Lung (tissue), 12 donors: ENCODE measurements around the gene GRK3. TPM values are rescaled to one million over a fixed set of nuclear protein-coding genes. Genes with fewer than 3 reads are reported as not detected.
A peak's percentile ranks its signal among the peaks of the same experiment; 100 is the strongest.

Experiments used
- ATAC-seq: fragments of 200-7000 bp; cut with Tn5 transposase; one replicate; pipeline ENCODE4 v1.9.1; 2020; ENCODE audit warnings: moderate number of reproducible peaks; ENCODE audit not compliant: insufficient read depth, low FRiP score
- DNase-seq, 3 donors: peaks; one replicate each; pipeline ENCODE4 v3.0.0-alpha.2; 2013 to 2017
- H3K27ac ChIP-seq, 2 donors: one replicate each; pipeline ENCODE4 v1.5.1; 2013; ENCODE audit warnings: mild to moderate bottlenecking in 2 of 2, moderate library complexity in 2 of 2, control low read depth in 1 of 2, inconsistent platforms in 1 of 2, low read depth in 1 of 2, low read length in 1 of 2
- H3K27me3 ChIP-seq, 3 donors: one replicate each; pipeline ENCODE4 v1.5.1; 2013; ENCODE audit warnings: low read length in 2 of 3; ENCODE audit not compliant: control insufficient read depth in 3 of 3, insufficient read depth in 3 of 3
- H3K36me3 ChIP-seq, 4 donors: one replicate each; pipeline ENCODE4 v1.5.1; 2013; ENCODE audit warnings: low read length in 4 of 4, mild to moderate bottlenecking in 1 of 4, moderate library complexity in 1 of 4; ENCODE audit not compliant: control insufficient read depth in 4 of 4, insufficient read depth in 4 of 4
- H3K4me1 ChIP-seq, 5 donors: one replicate each; pipeline ENCODE4 v1.5.1; 2013; ENCODE audit warnings: low read length in 5 of 5, mild to moderate bottlenecking in 2 of 5, moderate library complexity in 1 of 5; ENCODE audit not compliant: control insufficient read depth in 5 of 5, insufficient read depth in 5 of 5
- H3K4me3 ChIP-seq: one replicate; pipeline ENCODE4 v1.5.1; 2013; ENCODE audit warnings: mild to moderate bottlenecking, control low read depth, moderate library complexity
- H3K9ac ChIP-seq, 2 donors: one replicate each; pipeline ENCODE4 v1.5.1; 2013; ENCODE audit warnings: low read length in 2 of 2, control low read depth in 1 of 2; ENCODE audit not compliant: insufficient read depth in 1 of 2
- H3K9me3 ChIP-seq, 4 donors: one replicate each; pipeline ENCODE4 v1.5.1; 2013; ENCODE audit warnings: low read length in 3 of 4, mild to moderate bottlenecking in 1 of 4, moderate library complexity in 1 of 4; ENCODE audit not compliant: control insufficient read depth in 4 of 4, insufficient read depth in 3 of 4
- whole genome bisulfite sequencing, 2 donors: extraction: QIAGEN DNeasy Blood & Tissue Kit; methylation state at CpG; one replicate each; pipeline ENCODE4 v1.1.7; 2013; 5-methylcytosine and 5-hydroxymethylcytosine counted together
- polyA plus RNA-seq, 2 donors: library from polyadenylated mRNA; stranded (reverse); fragments of 200-250 nt; gene quantifications; one replicate each; pipeline ENCODE4 v1.2.1, GENCODE V29; 2013
- total RNA-seq, 2 donors: library from RNA; depleted of rRNA in 1 of 2; stranded (reverse); fragments of >200 nt in 1 of 2; gene quantifications; one replicate each; pipeline ENCODE4 v1.2.1, GENCODE V29; 2014 to 2021
- TF ChIP-seq, protein P1 (sequence below): IDR thresholded peaks from 2 replicates; pipeline ENCODE4 v1.5.1; 2012; ENCODE audit warnings: mild to moderate bottlenecking; ENCODE audit errors: control extremely low read depth, extremely low read depth
- donor health status: control.
- donor health status: control.
- donor health status: Bipolar disorder and iron deficiency.
- donor health status: healthy.
- donor health status: DM: yes; HTN: yes; CAD: no.

GRK3 gene
- total and polyA plus RNA-seq, 4 donors, result 5.0 to 27.3 (median 18.0) TPM

DNA sequence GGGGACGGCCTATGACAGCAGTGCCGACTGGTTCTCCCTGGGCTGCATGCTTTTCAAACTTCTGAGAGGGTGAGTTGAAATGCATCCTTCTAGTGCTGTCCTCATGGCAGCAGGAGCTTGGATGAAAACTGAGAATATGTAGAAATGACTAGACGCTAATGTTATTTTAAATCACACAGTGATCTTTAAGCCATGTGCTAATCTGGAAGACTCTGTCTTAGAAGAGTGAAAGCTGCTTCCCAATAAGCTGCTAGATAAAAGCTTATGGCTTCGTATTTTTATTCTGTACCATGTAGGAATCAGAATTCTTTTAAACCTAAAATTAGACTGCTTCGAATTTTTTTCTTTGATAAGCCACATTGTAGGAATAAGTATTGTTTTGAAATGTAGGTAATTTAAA, 130.7 kb downstream of the GRK3 start:
- 92% methylated on average over 5 of the region's 5 CpGs for WGBS, 2 donors
- no peak for ATAC-seq
- Histone ChIP-seq H3K36me3 (peaks cover 0 to 20% (median 3%) of the 10 kb centered on the region in 4 donors), H3K27ac (no peak overlapping the region), H3K4me1 (peaks cover 0 to 31% (median 26%) of the 10 kb centered on the region in 5 donors), H3K9me3 (no peaks in the 10 kb centered on the region), H3K9ac (no peak overlapping the region), H3K27me3 (no peaks in the 10 kb centered on the region), H3K4me3 (no peak overlapping the region)
- TF ChIP-seq, protein P1, sequence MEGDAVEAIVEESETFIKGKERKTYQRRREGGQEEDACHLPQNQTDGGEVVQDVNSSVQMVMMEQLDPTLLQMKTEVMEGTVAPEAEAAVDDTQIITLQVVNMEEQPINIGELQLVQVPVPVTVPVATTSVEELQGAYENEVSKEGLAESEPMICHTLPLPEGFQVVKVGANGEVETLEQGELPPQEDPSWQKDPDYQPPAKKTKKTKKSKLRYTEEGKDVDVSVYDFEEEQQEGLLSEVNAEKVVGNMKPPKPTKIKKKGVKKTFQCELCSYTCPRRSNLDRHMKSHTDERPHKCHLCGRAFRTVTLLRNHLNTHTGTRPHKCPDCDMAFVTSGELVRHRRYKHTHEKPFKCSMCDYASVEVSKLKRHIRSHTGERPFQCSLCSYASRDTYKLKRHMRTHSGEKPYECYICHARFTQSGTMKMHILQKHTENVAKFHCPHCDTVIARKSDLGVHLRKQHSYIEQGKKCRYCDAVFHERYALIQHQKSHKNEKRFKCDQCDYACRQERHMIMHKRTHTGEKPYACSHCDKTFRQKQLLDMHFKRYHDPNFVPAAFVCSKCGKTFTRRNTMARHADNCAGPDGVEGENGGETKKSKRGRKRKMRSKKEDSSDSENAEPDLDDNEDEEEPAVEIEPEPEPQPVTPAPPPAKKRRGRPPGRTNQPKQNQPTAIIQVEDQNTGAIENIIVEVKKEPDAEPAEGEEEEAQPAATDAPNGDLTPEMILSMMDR, result no peak
- no peak for DNase-seq

DNA sequence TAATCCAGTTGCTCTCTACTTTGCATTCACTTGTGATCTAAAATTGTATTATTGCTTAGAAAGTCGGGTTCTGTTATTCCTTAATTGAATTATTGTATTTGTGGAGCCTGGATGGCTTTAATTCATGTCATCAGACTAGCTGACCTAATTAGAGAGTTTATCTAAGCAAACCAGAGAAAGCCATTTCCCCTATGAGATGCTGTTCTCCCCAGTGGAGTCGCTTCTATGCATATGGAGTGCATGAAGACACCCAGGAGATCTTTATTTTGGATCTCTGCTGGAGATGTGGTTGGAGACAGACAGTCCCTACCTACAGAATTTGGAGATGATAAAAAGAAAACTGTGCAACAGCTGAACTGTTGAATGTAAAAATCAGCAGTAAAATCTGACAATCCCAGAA, 132.3 kb downstream of the GRK3 start:
- WGBS, 2 donors, result 78 to 88% methylated on average over 2 of the region's 2 CpGs
- TF ChIP-seq, protein P1, result no peak
- Histone ChIP-seq H3K27me3 (no peaks in the 10 kb centered on the region), H3K4me3 (no peak overlapping the region), H3K27ac (no peak overlapping the region), H3K4me1 (peaks cover 0 to 44% (median 26%) of the 10 kb centered on the region in 5 donors), H3K36me3 (peaks cover 0 to 8% (median 0%) of the 10 kb centered on the region in 4 donors), H3K9ac (no peak overlapping the region), H3K9me3 (no peaks in the 10 kb centered on the region)
- ATAC-seq, result no peak
- no peak for DNase-seq

DNA sequence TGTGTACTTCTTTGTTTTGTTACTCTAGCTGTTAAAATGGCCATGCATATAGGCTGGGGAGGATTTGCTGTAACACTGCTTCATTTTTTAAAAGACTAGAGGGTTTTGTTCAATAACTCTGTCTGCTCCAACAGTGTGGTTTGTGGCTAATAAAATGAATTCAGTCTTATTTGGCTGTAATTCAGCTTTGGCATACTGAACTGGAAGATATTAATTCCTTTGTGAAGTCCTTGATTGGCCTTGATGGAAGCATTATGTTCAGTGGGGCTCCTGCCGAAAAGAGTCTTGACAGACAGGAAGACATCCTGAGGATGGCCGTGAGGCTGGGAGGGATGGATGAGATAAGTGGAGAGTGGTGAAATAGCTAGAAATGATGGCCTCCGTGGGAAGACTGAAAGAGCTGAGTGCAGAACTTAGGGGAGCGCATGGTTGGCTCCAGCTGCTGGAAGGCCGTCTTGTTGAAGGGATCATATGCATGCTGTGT, 132.7 kb downstream of the GRK3 start:
- 77 to 88% methylated on average over 5 of the region's 5 CpGs for WGBS, 2 donors
- TF ChIP-seq, protein P1, result no peak
- DNase-seq, result peak in 1 of 3 donors; percentile 34
- no peaks in the 10 kb centered on the region for H3K27me3 ChIP-seq
- H3K27ac ChIP-seq, result no peak overlapping the region
- H3K4me3 ChIP-seq, result no peak overlapping the region
- H3K9ac ChIP-seq, result no peak overlapping the region
- ATAC-seq, result no peak
- peaks cover 0 to 44% (median 23%) of the 10 kb centered on the region in 5 donors for H3K4me1 ChIP-seq
- H3K9me3 ChIP-seq, result no peaks in the 10 kb centered on the region
- peaks cover 0 to 7% (median 0%) of the 10 kb centered on the region in 4 donors for H3K36me3 ChIP-seq

DNA sequence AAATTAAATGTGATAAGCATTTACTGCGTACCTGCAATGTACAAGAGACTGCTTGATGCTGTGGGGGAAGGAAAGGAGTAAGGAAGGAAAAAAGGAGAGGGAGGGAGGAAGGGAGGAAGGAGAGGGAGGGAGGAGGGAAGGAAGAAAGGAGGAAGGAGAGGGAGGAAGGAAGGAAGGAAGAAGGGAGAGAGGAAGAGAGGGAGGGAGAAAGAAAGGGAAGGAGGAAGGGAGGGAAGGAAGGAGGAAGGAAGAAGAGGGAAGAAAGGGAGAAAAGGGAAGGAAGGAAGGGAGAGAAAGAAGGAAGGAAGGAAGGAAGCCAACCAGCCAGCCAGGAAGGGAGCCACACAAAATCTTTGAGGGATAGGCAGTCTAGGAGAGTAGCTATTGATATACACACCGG, 133.5 kb downstream of the GRK3 start:
- 83 to 93% methylated on average over 2 of the region's 2 CpGs for WGBS, 2 donors
- H3K9ac ChIP-seq, result no peak overlapping the region
- peaks cover 0 to 36% (median 15%) of the 10 kb centered on the region in 5 donors for H3K4me1 ChIP-seq
- peaks cover 0 to 13% (median 0%) of the 10 kb centered on the region in 4 donors for H3K36me3 ChIP-seq
- TF ChIP-seq, protein P1, result no peak
- no peaks in the 10 kb centered on the region for H3K27me3 ChIP-seq
- ATAC-seq (no peak), DNase-seq (no peak)
- H3K4me3 ChIP-seq, result no peak overlapping the region
- H3K9me3 ChIP-seq, result no peaks in the 10 kb centered on the region
- H3K27ac ChIP-seq, result no peak overlapping the region
